Measurements from ENCODE around the gene TSHZ2. TPM values are rescaled to one million over a fixed set of nuclear protein-coding genes. Genes with fewer than 3 reads are reported as not detected.

TSHZ2 gene
- polyA plus RNA-seq, 5 donors: 9.5 to 15.8 (median 15.1) TPM

- no peak for DNase-seq
These were observed 307.6 kb downstream of the TSHZ2 start for GRCh38 chr20:53279735-53280134.

GRCh38 chr20:53281557-53282117, 309.5 kb downstream of the TSHZ2 start:
- DNase-seq: no peak

- no peak for DNase-seq
These were observed 310.2 kb downstream of the TSHZ2 start for GRCh38 chr20:53282217-53282955.

- DNase-seq: no peak
These were observed 310.9 kb downstream of the TSHZ2 start for GRCh38 chr20:53283011-53283410.

GRCh38 chr20:53283597-53283996, 311.4 kb downstream of the TSHZ2 start:
- no peak for DNase-seq

DNA sequence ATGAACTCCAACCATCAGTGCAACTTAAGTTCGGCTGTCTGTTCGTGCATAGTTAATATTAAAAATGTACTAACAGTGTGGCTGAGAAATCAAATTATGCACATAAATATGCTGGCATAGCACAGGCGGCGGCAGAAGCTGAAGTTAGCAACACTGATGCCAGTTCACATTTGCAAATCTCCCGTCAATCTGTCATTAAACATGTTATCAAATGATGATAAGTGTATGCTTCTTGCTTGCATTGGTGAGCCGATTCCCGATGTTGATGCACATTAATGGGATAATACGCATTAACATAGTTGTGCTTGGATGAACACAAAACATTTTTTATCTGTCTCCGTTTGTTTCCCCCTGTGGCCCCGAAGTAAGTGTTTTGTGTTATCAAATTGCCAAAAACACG, 312.1 kb downstream of the TSHZ2 start:
- DNase-seq: no peak

- no peak for DNase-seq
These were observed 312.5 kb downstream of the TSHZ2 start for GRCh38 chr20:53284696-53285095.

- DNase-seq: no peak
These were observed 315.3 kb downstream of the TSHZ2 start for GRCh38 chr20:53287357-53288042.

DNA sequence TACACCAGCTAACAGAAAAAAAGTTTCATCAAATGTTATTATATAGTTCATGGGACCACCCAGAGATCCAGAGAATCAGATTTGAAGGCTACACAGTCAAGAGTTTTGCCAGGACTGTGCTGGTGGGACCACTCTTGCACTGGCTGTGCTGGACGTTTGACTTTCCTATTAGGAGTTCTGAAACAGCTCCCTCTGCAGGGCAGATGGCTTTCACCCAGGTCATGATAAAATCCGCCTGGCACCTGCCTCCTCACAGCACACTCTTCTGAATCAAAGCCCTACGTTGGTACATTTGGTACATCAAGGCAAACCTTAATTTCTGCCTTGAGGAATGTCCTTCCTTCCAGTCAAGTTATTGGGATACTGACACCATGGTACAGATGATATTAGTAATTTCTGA, 319.4 kb downstream of the TSHZ2 start:
- no peak for DNase-seq

DNA sequence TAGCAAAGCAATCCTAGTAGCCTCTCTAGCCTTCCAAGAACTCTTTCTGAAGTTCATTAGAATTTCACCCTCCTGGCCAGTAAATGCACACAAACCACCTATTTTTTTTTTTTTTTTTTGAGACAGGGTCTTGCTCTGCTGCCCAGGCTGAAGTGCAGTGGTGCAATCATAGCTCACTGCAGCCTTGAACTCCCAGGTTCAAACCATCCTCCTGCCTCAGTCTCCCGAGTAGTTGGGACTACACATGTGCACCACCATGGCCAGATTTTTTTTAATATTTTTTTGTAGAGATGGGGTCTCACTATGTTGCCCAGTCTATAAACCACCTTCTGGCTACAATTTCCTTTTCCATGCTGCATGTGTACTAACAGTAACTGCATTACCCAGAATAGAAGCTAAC, 320.2 kb downstream of the TSHZ2 start:
- no peak for DNase-seq

GRCh38 chr20:53294804-53295203, 322.6 kb downstream of the TSHZ2 start:
- no peak for DNase-seq

- DNase-seq: no peak
These were observed 323.9 kb downstream of the TSHZ2 start for GRCh38 chr20:53296025-53296424.

DNA sequence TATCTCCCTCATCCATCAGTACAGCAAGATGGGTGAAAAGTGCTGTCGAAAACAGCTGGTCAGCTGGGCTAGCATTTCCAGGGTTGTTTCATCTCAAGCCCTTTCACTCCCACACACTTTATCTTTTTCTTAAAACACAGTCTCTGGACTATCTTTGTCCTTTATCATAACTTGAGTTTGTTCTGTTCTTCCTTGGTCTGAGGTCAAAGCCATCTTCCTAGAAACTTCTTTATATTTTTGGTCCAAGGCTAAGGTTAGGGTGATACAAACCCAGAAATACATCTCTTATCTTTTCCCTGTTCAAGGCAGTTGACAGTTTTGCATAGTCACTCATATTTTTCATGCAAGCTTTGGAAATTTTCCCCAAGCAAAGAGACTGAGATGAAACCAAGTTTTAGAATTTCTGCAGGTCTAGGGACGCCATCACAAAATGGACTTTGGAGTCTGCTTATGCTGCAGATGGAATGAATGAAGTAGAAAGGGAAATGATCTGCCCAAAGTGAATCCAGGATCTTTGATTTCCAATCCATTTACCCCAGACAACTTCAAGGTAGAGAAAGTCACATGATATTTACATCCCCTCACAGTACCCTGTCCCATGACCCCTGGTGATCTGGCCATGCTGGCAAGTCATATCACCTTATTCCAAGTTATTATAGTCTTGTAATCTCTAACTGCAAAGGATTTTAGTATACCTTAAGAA, 324.4 kb downstream of the TSHZ2 start:
- no peak for DNase-seq

DNA sequence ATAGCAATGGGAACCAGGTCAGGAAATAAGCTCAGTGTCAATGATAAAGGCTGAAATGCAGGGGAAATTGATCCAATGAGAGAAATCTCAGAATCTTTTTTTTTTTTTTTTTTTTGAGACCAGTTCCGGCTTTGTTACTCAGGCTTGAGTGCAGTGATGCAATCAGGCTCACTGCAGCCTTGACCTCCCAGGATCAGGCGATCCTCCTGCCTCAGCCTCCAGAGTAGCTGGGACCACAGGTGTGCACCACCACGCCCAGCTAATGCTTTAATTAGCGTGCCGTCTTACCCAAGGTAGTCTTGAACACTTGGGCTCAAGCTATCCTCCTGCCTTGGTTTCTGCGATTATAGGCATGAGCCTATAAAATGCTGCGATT, 325.0 kb downstream of the TSHZ2 start:
- no peak for DNase-seq

GRCh38 chr20:53298260-53298659, 326.1 kb downstream of the TSHZ2 start:
- DNase-seq: no peak

- DNase-seq: no peak
These were observed 326.8 kb downstream of the TSHZ2 start for GRCh38 chr20:53298911-53299310.

- no peak for DNase-seq
These were observed 327.7 kb downstream of the TSHZ2 start for GRCh38 chr20:53299831-53300230.

GRCh38 chr20:53301869-53302268, 329.7 kb downstream of the TSHZ2 start:
- no peak for DNase-seq

DNA sequence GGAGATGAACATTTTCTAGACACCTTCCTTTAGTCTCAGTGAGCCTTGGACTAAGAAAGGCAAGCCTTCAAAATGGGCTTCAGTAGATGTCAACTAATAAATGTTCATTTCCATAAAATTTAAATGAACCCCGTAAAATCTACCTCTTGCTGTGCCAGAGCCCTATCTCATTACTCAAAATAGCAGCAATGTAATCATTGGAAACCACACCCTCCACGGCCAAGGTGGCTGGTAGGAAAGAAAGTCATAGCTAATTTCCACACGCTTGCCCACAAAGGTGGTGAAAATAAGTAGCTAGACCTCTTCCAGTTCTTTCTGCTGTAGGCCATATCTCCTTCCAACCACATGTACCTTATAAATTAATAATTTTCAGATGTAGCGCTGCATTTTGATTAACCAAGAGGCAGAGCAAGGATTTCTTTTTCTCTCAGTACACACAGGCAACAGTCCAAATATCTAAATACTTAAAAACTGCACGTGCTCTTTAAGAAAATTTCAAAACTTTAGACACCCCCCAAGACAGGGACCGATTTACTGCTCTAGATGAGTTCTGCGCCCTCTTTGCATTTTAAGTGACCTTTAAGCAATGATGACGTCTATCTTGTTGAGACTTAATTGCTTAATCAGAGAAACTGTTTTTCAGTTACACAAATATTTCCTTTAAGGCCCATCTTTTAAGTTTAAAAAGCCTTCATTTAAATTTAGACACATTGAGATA, 330.7 kb downstream of the TSHZ2 start:
- no peak for DNase-seq

GRCh38 chr20:53303413-53303760, 331.2 kb downstream of the TSHZ2 start:
- DNase-seq: no peak

GRCh38 chr20:53304146-53304545, 332.0 kb downstream of the TSHZ2 start:
- no peak for DNase-seq

- no peak for DNase-seq
These were observed 334.1 kb downstream of the TSHZ2 start for GRCh38 chr20:53306192-53306805.
